BE2C (cell line): Measurements from ENCODE around the gene MKLN1.

Source experiments
- DNase-seq: peaks from one replicate; pipeline ENCODE4 v3.0.0-alpha.2; 2020
- H3K27me3 ChIP-seq: fragments of 250-450 bp; sonication (Bioruptor Pico); 2 replicates; pipeline ENCODE4 v1.5.1; 2020; ENCODE audit warnings: mild to moderate bottlenecking
- H3K36me3 ChIP-seq: fragments of 250-450 bp; sonication (Bioruptor Pico); 2 replicates; pipeline ENCODE4 v1.5.1; 2020; ENCODE audit warnings: mild to moderate bottlenecking
- H3K4me1 ChIP-seq: fragments of 250-450 bp; sonication (Bioruptor Pico); 2 replicates; pipeline ENCODE4 v1.5.1; 2020
- H3K4me3 ChIP-seq: 2 replicates; pipeline ENCODE4 v1.5.1; 2011; ENCODE audit warnings: low read depth, low read length
- H3K9me3 ChIP-seq: fragments of 250-450 bp; sonication (Bioruptor Pico); 2 replicates; pipeline ENCODE4 v1.5.1; 2020
- TF ChIP-seq, protein P1 (sequence below): IDR thresholded peaks from 2 replicates; pipeline ENCODE4 v1.5.1; 2012; ENCODE audit warnings: mild to moderate bottlenecking, low read depth, low read length

MKLN1 gene

DNA sequence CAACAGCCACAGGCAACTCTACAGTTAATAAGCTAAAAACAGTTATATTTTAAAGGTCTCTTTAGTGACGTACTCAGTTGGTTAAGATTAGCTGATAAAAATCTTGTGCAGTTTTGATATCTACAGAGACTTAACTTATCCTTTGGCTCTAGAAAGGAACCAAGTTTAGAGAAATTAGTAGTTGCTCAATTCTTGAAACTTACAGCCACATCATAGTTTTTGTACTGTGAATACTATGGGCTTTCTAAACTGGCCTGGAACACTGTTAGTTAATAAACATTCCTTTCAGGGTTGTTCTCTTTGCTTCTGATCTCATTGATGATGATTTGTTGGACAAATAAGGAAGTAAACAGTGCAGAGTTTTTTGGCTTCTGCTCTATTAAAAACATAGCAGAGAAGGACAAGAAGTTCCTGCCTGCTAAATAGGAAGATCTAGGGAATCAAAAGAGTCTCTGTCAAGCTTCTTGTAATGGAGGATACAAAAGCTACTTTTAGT, 73.1 kb downstream of the MKLN1 start:
- peaks cover 16% of the 10 kb centered on the region for H3K36me3 ChIP-seq
- TF ChIP-seq, protein P1, sequence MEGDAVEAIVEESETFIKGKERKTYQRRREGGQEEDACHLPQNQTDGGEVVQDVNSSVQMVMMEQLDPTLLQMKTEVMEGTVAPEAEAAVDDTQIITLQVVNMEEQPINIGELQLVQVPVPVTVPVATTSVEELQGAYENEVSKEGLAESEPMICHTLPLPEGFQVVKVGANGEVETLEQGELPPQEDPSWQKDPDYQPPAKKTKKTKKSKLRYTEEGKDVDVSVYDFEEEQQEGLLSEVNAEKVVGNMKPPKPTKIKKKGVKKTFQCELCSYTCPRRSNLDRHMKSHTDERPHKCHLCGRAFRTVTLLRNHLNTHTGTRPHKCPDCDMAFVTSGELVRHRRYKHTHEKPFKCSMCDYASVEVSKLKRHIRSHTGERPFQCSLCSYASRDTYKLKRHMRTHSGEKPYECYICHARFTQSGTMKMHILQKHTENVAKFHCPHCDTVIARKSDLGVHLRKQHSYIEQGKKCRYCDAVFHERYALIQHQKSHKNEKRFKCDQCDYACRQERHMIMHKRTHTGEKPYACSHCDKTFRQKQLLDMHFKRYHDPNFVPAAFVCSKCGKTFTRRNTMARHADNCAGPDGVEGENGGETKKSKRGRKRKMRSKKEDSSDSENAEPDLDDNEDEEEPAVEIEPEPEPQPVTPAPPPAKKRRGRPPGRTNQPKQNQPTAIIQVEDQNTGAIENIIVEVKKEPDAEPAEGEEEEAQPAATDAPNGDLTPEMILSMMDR, result no peak
- no peak for DNase-seq
- H3K27me3 ChIP-seq, result no peaks in the 10 kb centered on the region
- H3K4me3 ChIP-seq, result no peak overlapping the region
- H3K9me3 ChIP-seq, result no peaks in the 10 kb centered on the region
- H3K4me1 ChIP-seq, result no peaks in the 10 kb centered on the region

DNA sequence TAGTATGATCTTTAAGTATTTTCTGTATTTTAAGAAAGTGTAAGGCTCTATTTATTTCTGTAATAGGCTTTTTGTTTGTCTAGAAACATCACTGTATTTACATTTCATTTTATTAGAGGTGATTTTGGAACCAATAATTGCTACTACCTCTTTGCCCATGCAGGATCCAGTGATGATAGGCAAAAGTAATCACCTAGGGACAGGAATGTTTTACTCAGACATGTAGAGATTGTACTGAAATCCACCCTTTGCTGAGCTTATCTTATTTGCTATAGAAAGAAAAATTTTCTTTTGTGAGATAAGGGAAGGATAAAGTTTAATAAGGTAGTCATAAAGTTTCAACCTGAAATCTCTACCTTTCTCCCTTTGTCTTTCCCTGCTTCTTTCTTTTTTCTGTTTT, 73.5 kb downstream of the MKLN1 start:
- DNase-seq, result no peak
- H3K9me3 ChIP-seq, result no peaks in the 10 kb centered on the region
- H3K36me3 ChIP-seq, result peaks cover 16% of the 10 kb centered on the region
- H3K4me3 ChIP-seq, result no peak overlapping the region
- TF ChIP-seq, protein P1, result no peak
- H3K27me3 ChIP-seq, result no peaks in the 10 kb centered on the region
- no peaks in the 10 kb centered on the region for H3K4me1 ChIP-seq

DNA sequence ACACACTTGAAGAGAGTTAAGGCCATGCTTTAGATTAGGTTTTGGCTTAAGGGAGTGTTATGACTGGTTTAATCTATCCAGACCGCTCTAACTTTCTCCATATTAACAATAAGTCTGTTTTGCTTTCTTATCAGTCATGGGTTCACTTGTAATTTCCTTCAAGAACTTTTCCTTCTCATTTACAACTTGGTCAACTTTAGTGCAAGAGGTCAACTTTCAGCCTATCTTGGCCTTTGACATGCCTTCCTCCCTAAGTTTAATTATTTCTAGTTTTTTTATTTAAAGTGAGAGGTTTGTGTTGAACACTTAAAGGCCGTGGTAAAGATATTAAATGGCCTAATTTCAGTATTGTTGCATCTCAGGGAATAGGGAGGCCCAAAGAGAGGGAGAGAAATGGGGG, 75.6 kb downstream of the MKLN1 start:
- TF ChIP-seq, protein P1, result no peak
- no peaks in the 10 kb centered on the region for H3K9me3 ChIP-seq
- no peak for DNase-seq
- no peak overlapping the region for H3K4me3 ChIP-seq
- H3K27me3 ChIP-seq, result no peaks in the 10 kb centered on the region
- peaks cover 16% of the 10 kb centered on the region for H3K36me3 ChIP-seq
- no peaks in the 10 kb centered on the region for H3K4me1 ChIP-seq

DNA sequence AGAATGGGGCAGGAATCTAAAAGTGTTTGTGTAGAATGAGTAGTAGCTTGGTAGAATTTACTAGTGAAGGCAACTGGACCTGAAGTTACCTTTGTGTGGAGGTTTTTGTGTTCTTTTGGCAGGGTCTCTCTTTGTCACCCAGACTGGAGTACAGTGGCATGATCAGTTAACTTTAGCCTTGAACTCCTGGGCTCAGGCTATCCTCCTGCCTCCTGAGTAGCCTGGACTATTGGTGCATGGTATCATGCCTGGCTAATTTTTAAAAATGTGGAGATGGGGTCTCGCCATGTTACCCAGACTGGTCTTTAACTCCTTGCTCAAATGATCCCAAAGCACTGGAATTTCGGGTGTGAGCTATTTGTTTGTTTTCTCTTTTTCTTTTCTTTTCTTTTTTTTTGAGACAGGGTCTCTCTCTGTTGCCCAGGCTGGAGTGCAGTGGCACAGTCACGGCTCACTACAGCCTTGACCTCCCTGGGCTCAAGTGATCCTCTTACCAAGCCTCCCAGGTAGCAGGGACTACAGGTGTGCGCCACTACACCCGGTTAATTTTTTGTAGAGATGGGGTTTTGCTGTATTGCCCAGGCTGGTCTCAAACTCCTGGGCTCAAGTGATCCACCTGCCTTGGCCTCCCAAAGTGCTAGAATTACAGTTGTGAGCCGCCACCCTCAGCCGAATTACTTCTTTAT, 76.7 kb downstream of the MKLN1 start:
- Histone ChIP-seq H3K4me1 (no peaks in the 10 kb centered on the region), H3K36me3 (peaks cover 11% of the 10 kb centered on the region), H3K9me3 (no peaks in the 10 kb centered on the region), H3K4me3 (no peak overlapping the region), H3K27me3 (no peaks in the 10 kb centered on the region)
- TF ChIP-seq, protein P1, result no peak
- no peak for DNase-seq

DNA sequence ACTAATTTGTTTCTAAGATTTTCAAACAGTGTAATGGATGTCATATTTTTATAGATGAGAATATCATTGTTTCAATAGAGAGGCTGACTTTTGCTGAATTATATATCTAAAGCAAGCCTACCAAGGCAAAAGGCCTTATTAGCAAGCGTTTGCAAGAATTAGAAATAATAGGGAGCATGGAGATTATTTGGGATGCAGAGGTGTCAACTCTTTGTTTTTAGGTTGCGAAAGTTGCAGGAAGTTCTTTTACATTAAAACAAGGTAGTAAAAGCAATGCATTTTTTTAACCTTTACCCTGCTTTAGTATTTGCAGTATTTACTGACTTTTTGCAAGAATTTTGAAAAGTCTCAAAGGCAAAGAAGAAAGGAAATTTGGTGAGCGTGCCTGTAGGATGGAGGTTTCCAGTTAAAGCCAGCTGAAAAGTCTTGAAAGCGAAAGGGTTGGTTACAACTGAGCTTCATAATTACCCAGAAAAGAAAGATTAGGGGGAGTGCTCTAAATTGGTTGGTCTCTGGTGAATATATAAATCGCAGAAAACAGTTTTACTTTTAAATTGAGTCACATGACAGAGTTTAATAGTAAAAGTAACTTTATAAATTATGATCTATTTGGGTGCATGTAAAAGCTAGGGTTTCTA, 81.6 kb downstream of the MKLN1 start:
- peaks cover 6% of the 10 kb centered on the region for H3K36me3 ChIP-seq
- H3K9me3 ChIP-seq, result no peaks in the 10 kb centered on the region
- H3K4me3 ChIP-seq, result no peak overlapping the region
- H3K27me3 ChIP-seq, result no peaks in the 10 kb centered on the region
- H3K4me1 ChIP-seq, result no peaks in the 10 kb centered on the region
- TF ChIP-seq, protein P1, result no peak
- no peak for DNase-seq

DNA sequence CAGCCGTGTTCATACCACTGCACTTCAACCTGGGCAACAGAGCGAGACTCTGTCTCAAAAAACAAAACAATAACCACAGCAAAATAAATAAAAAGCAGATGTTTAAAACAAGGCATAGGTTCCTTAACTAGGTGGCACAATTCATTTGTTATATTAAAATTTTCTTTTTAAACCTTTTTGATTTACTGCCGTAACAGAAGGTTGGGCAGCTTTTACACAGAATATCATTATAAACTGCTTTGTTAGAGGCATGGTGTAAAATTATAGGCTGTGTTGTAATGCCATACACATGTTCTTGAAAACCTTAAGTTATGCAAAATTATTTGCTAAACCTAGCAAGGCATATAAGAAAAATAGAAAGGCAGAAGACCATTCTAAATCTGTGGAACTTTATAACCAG, 84.4 kb downstream of the MKLN1 start:
- Histone ChIP-seq H3K4me1 (no peaks in the 10 kb centered on the region), H3K27me3 (no peaks in the 10 kb centered on the region), H3K9me3 (no peaks in the 10 kb centered on the region), H3K4me3 (no peak overlapping the region), H3K36me3 (peaks cover 6% of the 10 kb centered on the region)
- DNase-seq, result no peak
- TF ChIP-seq, protein P1, result no peak
